ENCODE data around the gene CCNG1. TPM values are rescaled to one million over a fixed set of nuclear protein-coding genes. Genes with fewer than 3 reads are reported as not detected.

The CCNG1 gene
- total and polyA plus RNA-seq, 9 of the 15 experiments (the other 6 are each of a cell fraction or from before 2014, with no cell fraction given): 121 to 293 (median 245) TPM

DNA sequence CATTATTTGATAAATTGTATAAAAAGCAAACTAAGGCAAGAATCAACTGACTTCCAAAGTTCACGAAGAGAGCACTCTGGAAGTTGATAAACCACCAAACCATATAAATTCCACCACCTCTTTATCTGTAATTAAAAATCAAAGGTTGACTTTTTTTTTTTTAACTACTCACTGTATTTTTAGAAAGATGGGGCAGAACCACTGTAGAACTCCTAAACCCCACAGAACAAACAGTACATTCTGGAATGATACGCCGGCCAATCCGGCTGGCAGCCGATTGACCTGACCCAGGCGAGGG lies 435 bp upstream of the CCNG1 start (continued):
- peak; percentile 91 for TF ChIP-seq SUPT5H (IDR thresholded peaks at IDR 0.05)
- no peak for TF ChIP-seq E2F4 (CRISPR knock-in tag; IDR thresholded peaks at IDR 0.05; ENCODE audit: low read depth)
- TF ChIP-seq POLR2AphosphoS5 (IDR thresholded peaks at IDR 0.05; ENCODE audit: control insufficient read depth, insufficient read depth, low read depth, low read length): peak; percentile 88
- TF ChIP-seq NBN (IDR thresholded peaks at IDR 0.05; ENCODE audit: low read depth): peak; percentile 65
- TF ChIP-seq PML (IDR thresholded peaks at IDR 0.05; ENCODE audit: low read length): peak; percentile 82; the same call in 1 of the 2 replicates
- TF ChIP-seq, protein P1, sequence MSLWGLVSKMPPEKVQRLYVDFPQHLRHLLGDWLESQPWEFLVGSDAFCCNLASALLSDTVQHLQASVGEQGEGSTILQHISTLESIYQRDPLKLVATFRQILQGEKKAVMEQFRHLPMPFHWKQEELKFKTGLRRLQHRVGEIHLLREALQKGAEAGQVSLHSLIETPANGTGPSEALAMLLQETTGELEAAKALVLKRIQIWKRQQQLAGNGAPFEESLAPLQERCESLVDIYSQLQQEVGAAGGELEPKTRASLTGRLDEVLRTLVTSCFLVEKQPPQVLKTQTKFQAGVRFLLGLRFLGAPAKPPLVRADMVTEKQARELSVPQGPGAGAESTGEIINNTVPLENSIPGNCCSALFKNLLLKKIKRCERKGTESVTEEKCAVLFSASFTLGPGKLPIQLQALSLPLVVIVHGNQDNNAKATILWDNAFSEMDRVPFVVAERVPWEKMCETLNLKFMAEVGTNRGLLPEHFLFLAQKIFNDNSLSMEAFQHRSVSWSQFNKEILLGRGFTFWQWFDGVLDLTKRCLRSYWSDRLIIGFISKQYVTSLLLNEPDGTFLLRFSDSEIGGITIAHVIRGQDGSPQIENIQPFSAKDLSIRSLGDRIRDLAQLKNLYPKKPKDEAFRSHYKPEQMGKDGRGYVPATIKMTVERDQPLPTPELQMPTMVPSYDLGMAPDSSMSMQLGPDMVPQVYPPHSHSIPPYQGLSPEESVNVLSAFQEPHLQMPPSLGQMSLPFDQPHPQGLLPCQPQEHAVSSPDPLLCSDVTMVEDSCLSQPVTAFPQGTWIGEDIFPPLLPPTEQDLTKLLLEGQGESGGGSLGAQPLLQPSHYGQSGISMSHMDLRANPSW (CRISPR knock-in tag; IDR thresholded peaks at IDR 0.05): no peak
- peak; percentile 77; the same call in 1 of the 2 replicates for TF ChIP-seq ZNF668 (CRISPR knock-in tag; IDR thresholded peaks at IDR 0.05)
- TF ChIP-seq ZNF766 (CRISPR knock-in tag; conservative IDR thresholded peaks at IDR 0.05): 0 out of 2 replicates have a peak, but pooled peaks have one; percentile 49
- no peak for TF ChIP-seq ZBTB7A (IDR thresholded peaks at IDR 0.05; ENCODE audit: borderline replicate concordance, control insufficient read depth, low read depth, low read length)
- TF ChIP-seq ZNF445 (CRISPR knock-in tag; IDR thresholded peaks at IDR 0.05; ENCODE audit: low read depth): no peak
- peak; percentile 98 for TF ChIP-seq POLR2H (tag; IDR thresholded peaks at IDR 0.05; ENCODE audit: low read depth)
- no peak for TF ChIP-seq ZNF232 (CRISPR knock-in tag; IDR thresholded peaks at IDR 0.05)
